GM19452 (cell line): ENCODE measurements around the gene PSME3.
"Not testable (repeated sequence)": the region's sequence is repeated elsewhere in the genome, so short reads cannot be mapped to it uniquely, and the experiment has no call there.

Experiments
- ATAC-seq: cut with Tn5 transposase; IDR thresholded peaks from one replicate; pipeline ENCODE4 v1.9.1; 2021; ENCODE audit not compliant: unreplicated experiment

The PSME3 gene

DNA sequence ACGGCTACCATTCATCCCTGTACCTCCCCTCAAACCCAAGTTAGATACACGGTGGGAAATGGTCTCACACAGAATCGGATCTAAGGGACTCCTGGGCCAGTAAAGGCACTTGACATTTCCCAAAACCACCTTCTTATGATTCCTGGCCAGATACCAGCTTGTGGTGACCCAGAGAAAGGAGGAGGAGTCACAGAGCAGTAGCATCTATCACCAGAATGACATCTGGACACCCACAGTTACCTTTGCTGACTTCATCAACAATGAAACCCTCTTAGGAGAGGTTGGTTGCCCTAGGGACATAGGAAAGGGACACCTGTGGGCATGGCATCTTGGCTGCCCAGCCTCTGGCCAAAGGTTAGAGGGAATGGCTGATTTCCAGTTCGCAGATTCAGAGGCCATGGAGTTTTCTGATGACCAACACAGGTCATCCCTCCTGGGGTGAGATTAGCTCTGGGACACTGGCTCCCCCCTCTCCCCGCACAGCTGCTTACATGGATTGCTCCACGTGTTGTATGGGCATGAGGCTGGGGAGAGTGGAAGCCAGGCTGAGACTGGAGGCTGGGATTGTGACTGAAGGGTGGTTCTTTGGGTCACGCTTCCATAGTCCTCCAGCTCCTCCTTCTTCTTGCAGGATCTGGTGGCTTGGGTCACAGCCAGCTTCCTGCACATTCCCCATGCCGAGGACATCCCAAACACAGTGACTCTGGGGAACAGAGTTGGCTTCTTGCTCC, 16.4 kb downstream of the PSME3 start:
- no peak for ATAC-seq

DNA sequence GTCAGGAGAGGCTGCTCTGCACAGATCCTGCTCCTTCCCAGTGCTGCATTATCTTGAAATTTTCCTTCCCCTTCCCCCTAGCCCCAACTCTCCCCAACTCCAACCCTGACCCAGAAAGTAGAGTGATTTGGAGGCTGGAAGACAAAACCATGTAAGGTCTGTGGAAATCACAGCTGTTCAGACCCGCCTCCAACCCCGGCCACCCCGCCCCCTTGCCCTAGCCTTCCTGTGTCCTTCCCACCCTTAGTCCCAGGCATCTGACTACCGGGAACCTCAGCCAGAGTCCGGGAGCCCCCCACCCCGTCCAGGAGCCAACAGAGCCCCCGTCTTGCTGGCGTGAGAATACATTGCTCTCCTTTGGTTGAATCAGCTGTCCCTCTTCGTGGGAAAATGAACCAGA, 17.8 kb downstream of the PSME3 start, which contains the start of gene AOC3:
Gene AOC3, plus strand, starts transcription at position 246 of the 400 bp plus-strand sequence. Its CDS starts 145 bp downstream, at position 391.
- no peak for ATAC-seq

DNA sequence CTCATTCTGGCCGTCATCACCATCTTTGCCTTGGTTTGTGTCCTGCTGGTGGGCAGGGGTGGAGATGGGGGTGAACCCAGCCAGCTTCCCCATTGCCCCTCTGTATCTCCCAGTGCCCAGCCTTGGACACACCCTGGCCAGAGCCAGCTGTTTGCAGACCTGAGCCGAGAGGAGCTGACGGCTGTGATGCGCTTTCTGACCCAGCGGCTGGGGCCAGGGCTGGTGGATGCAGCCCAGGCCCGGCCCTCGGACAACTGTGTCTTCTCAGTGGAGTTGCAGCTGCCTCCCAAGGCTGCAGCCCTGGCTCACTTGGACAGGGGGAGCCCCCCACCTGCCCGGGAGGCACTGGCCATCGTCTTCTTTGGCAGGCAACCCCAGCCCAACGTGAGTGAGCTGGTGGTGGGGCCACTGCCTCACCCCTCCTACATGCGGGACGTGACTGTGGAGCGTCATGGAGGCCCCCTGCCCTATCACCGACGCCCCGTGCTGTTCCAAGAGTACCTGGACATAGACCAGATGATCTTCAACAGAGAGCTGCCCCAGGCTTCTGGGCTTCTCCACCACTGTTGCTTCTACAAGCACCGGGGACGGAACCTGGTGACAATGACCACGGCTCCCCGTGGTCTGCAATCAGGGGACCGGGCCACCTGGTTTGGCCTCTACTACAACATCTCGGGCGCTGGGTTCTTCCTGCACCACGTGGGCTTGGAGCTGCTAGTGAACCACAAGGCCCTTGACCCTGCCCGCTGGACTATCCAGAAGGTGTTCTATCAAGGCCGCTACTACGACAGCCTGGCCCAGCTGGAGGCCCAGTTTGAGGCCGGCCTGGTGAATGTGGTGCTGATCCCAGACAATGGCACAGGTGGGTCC, 18.4 kb downstream of the PSME3 start:
- not testable (repeated sequence) for ATAC-seq

DNA sequence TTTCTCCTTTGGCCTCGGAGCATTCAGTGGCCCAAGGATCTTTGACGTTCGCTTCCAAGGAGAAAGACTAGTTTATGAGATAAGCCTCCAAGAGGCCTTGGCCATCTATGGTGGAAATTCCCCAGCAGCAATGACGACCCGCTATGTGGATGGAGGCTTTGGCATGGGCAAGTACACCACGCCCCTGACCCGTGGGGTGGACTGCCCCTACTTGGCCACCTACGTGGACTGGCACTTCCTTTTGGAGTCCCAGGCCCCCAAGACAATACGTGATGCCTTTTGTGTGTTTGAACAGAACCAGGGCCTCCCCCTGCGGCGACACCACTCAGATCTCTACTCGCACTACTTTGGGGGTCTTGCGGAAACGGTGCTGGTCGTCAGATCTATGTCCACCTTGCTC, 19.2 kb downstream of the PSME3 start:
- ATAC-seq: no peak

DNA sequence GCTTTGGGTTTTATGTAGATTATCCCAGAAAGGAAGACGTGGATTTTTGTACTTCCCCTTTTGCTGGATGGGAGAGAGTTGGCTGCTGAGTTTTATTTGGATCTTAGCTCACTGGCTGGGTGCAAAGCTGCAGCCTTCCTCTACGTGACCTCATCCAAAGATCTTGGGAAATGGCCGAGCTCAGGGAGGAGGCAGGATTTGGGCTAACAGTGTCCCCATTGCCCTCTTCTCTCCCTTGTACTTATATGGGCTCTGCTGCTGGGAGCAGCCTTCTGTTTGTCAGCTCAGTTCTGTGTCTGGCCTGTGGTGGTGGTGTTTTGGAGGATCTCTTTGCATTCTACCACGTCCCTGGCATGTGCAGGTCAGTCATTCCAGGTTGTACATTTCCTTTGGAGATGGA, 19.8 kb downstream of the PSME3 start:
- no peak for ATAC-seq

DNA sequence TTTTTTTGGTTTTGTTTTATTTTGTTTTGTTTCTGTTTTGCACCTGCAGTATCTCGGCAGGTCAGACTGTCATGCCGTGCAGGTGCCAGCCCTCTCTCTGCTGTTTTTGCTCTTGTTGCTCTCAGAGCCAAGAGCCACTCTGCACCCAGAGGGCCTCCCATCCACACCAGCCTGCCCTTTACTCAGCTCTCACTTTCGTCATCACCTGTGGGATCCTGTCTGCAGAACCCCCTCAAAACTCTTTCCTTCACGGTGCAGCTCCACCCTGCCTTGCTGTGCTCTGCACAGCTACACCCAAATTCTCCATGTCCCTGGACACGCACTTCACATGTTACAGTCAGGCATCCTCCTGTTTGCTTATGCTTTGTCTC, 20.4 kb downstream of the PSME3 start:
- no peak for ATAC-seq

DNA sequence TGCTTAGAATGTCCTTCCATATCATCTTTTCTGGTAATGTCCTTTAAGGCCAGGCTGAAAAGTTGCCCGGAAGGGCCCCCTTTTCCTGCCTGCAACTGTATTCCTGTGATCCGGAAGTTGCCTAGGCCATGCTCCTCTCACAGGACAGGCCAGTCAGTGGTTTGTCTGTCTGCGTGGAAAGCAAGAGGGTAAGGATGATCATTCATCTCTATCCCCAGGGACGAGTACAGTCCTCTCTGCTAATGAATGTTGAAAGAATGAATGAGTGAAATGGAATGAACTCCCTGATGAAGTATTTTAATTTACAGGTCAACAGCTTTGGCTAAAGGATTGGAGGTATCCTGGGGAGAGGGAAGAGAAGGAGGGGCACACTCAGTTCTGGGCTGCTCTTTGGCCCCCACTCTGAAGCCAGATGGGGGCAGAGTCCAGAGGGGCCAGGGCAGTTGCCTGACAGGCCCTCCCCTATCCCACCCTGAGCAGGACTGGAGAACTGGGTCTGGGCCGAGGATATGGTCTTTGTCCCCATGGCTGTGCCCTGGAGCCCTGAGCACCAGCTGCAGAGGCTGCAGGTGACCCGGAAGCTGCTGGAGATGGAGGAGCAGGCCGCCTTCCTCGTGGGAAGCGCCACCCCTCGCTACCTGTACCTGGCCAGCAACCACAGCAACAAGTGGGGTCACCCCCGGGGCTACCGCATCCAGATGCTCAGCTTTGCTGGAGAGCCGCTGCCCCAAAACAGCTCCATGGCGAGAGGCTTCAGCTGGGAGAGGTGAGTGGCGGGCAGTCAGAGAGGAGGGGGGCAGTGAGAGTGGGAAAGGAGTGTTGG, 21.0 kb downstream of the PSME3 start:
- ATAC-seq: no peak

DNA sequence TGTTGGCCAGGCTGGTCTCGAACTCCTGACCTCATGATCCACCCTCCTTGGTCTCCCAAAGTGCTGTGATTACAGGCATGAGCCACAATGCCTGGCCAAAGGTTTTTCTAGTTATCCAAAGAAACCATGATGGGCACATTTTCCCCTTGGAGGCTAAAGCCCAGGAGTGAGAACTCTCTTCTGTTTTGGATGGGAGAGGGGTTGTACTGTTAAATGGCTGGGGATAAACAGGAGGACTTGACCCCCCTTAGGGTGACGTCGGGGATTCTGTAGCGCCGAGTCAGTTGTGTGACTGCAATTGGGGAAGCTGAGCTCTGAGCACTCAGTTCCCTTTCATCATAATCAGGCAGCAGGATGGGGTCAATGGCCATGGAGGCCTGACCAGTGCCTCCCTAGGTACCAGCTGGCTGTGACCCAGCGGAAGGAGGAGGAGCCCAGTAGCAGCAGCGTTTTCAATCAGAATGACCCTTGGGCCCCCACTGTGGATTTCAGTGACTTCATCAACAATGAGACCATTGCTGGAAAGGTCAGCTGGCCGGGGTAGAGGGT, 21.9 kb downstream of the PSME3 start:
- no peak for ATAC-seq

DNA sequence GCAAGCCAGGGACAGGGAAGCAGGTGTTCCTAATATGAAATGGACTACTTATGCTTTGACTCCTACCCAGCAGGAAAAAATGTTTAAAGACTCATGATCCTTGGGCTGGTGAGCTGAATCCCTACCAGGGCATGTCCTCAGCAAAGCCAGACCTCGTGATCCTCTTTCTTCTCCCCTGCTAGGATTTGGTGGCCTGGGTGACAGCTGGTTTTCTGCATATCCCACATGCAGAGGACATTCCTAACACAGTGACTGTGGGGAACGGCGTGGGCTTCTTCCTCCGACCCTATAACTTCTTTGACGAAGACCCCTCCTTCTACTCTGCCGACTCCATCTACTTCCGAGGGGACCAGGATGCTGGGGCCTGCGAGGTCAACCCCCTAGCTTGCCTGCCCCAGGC, 22.9 kb downstream of the PSME3 start:
- not testable (repeated sequence) for ATAC-seq

DNA sequence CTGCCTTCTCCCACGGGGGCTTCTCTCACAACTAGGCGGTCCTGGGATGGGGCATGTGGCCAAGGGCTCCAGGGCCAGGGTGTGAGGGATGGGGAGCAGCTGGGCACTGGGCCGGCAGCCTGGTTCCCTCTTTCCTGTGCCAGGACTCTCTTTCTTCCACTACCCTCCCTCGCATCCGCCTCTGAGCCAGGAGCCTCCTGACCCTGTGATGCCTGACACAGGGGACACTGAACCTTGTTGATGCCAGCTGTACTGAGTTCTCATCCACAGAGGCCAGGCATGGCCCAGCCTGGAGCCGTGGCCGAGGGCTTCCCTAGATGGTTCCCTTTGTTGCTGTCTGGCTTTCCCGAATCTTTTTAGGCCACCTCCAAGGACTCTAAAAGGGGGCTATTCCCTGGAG, 23.3 kb downstream of the PSME3 start:
- not testable (repeated sequence) for ATAC-seq

DNA sequence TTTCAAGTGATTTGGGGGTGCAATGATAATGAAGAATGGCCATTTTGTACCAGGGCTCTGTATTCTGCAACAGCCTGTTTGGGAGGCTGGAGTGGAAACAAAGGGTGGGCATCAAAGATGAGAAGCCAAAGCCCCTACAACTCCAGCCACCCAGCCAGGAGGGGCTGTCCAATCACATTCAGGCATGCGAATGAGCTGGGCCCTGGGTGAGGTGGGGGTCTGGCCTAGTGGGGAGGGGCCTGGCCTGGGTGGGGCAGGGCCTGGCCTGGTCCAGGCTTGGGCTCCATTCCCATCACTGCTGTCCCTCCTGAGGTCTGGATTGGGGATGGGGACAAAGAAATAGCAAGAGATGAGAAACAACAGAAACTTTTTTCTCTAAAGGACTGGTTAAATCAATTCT, 24.2 kb downstream of the PSME3 start:
- no peak for ATAC-seq

DNA sequence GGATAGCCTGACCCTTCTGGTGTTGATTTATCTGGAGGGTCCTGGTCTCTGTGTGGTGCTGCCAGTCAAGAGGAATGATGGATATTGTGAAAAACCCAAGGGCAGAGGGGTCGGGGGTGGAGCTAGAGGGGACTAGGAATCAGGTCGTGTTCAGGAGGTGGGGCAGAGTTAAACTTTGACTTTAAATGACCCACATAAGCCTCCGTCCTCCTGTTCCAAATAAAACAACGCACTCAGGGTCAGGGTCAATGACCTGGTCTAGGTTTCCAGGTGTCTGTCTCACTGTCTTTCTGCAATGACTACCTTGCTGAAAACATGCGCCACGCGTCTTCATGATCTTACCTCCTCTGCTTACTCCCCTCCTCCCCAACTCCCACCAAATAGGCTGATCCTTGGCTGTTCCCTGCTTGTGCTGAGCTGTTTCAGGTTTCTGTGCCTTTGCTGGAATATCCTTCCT, 32.5 kb downstream of the PSME3 start:
- ATAC-seq: no peak

DNA sequence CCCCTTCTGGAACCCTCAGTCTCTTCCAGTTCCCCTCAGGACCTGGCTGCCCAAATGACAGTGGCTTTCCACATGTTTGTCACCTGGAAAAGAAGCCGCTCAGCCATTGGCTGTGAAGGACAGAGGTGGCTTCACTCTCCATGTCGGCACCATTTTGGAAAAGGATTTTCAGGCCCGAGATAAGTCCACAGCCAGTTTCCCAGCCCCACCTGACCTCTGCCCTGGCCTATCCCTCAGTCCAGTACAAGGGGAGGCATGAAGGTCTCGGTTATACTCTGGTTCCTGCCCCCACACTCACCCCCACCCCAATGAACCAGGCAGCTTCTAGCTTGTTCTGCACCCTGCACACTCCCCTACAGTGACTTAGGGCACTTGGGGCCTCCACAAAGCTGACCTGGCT, 33.0 kb downstream of the PSME3 start:
- ATAC-seq: no peak

DNA sequence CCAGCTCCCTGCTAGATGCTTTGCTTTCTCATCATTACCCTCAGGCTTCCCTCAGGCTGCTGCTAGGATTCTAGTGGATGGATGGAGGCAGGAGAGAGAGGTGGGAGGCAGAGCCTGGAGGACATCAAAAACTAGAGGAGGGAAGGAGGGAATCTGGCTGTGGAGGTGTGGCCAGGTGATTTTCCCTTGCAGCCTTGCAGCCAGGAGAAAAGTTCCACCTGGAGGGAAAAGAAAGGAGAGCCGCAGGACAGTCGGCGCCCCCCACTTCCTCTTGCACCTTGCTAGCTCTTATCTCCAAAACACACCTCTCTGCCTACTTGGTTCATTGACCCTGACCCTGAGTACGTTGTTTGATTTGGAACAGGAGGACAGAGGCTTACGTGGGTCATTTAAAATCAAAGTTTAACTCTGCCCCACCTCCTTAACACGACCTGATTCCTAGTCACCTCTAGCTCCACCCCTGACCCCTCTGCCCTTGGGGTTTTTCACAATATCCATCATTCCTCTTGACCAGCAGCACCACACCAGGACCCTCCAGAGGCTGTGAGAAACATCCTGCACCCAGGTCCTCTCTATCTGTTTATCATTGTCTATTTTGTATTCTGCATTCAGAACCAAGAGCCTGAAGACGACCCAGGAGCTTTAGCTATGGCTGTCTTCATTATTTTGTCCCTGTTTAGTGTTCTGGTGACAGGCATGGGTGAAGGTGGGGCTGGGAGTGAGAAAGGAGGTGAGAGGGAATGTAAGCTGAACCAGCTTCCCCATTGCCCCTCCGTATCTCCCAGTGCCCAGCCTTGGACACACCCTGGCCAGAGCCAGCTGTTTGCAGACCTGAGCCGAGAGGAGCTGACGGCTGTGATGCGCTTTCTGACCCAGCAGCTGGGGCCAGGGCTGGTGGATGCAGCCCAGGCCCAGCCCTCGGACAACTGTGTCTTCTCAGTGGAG, 33.7 kb downstream of the PSME3 start:
- no peak for ATAC-seq

DNA sequence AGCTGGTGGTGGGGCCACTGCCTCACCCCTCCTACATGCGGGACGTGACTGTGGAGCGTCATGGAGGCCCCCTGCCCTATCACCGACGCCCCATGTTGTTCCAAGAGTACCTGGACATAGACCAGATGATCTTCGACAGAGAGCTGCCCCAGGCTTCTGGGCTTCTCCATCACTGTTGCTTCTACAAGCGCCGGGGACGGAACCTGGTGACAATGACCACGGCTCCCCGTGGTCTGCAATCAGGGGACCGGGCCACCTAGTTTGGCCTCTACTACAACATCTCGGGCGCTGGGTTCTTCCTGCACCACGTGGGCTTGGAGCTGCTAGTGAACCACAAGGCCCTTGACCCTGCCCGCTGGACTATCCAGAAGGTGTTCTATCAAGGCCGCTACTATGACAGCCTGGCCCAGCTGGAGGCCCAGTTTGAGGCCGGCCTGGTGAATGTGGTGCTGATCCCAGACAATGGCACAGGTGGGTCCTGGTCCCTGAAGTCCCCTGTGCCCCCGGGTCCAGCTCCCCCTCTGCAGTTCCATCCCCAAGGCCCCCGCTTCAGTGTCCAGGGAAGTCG, 34.6 kb downstream of the PSME3 start:
- not testable (repeated sequence) for ATAC-seq

DNA sequence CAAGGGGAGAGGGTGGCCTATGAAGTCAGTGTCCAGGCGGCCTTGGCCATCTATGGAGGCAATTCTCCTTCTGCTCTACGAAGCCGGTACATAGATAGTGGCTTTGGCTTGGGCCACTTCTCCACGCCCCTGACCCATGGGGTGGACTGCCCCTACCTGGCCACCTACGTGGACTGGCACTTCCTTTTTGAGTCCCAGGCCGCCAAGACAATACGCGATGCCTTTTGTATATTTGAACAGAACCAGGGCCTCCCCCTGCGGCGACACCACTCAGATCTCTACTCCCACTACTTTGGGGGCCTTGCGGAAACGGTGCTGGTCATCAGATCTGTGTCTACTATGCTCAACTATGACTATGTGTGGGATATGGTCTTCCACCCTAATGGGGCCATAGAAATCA, 35.1 kb downstream of the PSME3 start:
- no peak for ATAC-seq

DNA sequence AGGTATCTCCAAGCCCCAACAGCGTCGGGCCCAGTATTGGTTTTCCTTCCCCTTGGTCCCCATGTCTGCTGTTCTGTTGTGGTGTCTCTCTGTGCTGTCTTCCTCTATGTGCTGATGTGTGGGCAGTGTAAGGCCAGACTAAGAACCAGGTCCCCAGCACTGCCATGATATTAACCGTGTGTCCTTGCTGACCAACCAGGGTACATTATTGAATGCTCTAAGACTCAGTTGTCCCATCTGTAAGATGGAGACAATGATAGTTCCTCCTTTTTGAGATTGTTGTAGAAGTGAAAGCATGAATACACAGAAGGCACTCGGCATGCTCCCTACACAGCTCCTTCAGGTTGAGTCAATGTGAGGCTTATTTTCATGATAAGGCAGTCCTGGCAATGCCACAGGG, 38.5 kb downstream of the PSME3 start:
- ATAC-seq: no peak

DNA sequence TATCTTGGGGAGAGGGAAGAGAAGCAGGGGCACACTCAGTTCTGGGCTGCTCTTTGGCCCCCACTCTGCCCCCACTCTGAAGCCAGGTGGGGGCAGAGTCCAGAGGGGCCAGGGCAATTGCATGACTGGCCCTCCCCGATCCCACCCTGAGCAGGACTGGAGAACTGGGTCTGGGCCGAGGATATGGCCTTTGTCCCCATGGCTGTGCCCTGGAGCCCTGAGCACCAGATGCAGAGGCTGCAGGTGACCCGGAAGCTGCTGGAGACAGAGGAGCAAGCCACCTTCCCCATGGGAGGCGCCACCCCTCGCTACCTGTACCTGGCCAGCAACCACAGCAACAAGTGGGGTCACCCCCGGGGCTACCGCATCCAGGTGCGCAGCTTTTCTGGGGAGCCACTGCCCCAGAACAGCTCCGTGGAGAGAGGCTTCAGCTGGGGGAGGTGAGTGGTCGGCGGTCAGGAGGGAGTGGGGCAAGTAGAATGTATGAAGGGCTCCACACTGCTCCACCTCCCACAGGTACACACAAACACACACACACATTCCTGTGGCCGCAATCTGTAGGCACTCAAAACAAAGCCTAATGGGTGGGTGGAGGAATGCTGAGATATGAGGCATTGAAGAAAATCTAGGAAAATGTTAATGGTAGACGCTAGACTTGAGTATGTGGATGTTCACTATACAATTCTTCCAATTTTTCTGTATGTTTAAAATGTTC, 39.2 kb downstream of the PSME3 start:
- no peak for ATAC-seq

DNA sequence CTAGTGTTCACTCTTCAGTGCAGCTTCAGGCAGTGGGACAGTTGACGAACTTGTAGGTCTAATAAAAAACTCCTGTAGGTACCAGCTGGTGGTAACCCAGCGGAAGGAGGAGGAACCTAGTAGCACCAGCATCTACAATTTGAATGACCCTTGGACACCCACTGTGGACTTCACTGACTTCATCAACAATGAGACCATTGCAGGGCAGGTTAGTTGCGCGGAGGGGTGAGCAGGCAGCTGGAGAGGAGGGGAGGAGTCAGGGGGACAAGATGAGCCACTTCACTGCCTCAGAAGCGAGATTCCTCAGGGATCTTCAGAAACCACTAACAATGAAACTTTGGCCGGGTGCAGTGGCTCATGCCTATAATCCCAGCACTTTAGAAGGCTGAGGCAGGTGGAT, 40.1 kb downstream of the PSME3 start:
- ATAC-seq: no peak
